NB4 (cell line): ENCODE results near the gene ZNF546.

Experiments
- CTCF ChIP-seq: IDR thresholded peaks from one replicate; pipeline ENCODE4 v1.5.1; 2012; ENCODE audit warnings: low read depth, low read length
- POLR2A ChIP-seq: IDR thresholded peaks from 2 replicates; pipeline ENCODE4 v1.6.1; 2011; ENCODE audit warnings: mild to moderate bottlenecking; ENCODE audit not compliant: insufficient read length; ENCODE audit errors: extremely low read depth

DNA sequence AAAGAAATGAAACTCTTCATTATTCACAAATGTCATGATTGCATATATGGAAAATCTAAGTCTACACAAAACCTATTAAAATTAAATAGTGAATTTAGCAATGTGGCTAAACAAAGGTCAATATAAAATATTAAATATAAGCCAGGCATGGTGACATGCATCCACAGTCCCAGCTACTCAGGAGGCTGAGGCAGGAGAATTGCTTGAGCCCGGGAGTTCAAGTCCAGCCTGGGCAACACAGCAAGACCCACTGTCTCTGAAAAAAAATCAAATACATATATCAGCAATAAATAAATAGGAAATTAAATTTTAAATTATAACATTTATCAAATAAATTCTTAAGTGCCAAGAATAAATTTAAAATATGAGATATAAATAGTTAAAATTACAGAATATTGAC lies 14.0 kb upstream of the ZNF546 start:
- TF ChIP-seq POLR2A, result no peak
- no peak for TF ChIP-seq CTCF
